ENCODE measurements around the gene MYO7A.

DNA sequence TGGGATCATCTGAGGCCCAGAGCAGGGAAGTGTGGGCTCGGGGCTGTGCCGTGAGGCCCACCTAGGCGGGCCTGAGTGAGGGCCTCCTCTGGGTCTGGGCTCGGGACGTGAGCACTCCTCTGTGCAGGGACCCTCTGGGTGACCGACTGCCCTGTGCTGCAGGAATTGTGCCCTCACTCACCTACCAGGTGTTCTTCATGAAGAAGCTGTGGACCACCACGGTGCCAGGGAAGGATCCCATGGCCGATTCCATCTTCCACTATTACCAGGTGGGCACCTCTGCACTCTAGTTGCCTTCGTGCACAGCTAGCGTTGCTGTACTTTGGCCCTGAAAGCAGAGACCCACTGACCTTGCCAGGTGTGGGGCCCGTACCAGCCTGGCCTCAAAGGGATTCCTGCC is 80.5 kb downstream of the MYO7A start:
- TF ChIP-seq, protein P1, sequence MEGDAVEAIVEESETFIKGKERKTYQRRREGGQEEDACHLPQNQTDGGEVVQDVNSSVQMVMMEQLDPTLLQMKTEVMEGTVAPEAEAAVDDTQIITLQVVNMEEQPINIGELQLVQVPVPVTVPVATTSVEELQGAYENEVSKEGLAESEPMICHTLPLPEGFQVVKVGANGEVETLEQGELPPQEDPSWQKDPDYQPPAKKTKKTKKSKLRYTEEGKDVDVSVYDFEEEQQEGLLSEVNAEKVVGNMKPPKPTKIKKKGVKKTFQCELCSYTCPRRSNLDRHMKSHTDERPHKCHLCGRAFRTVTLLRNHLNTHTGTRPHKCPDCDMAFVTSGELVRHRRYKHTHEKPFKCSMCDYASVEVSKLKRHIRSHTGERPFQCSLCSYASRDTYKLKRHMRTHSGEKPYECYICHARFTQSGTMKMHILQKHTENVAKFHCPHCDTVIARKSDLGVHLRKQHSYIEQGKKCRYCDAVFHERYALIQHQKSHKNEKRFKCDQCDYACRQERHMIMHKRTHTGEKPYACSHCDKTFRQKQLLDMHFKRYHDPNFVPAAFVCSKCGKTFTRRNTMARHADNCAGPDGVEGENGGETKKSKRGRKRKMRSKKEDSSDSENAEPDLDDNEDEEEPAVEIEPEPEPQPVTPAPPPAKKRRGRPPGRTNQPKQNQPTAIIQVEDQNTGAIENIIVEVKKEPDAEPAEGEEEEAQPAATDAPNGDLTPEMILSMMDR (optimal IDR thresholded peaks at IDR 0.05 in 1 of 3, IDR thresholded peaks at IDR 0.05 in 1 of 3, conservative IDR thresholded peaks at IDR 0.05 in 1 of 3; ENCODE audit: extremely low read depth in 1 of 3, insufficient read depth in 2 of 3, low read length in 3 of 3) = no peak
- no peak for TF ChIP-seq EZH2 (IDR thresholded peaks at IDR 0.05; ENCODE audit: low read length)

Measured in keratinocyte (primary cell).